ENCODE data around the gene BBS9.

Gene BBS9

GRCh38 chr7:33547880-33548279 lies 418.5 kb downstream of the BBS9 start:
- no peak for TF ChIP-seq CTCF (IDR thresholded peaks at IDR 0.05; ENCODE audit: extremely low read depth, insufficient read depth, missing control alignments)
- DNase-seq (ENCODE audit: low spot score): no peak
- in situ Hi-C loops (cut with MboI; ENCODE audit: low pct_unique_long_range_greater_than_20kb, low sequenced_read_pairs, unreplicated experiment): no loop called here

GRCh38 chr7:33550363-33550762 lies 421.0 kb downstream of the BBS9 start:
- DNase-seq (ENCODE audit: low spot score): no peak
- TF ChIP-seq CTCF (IDR thresholded peaks at IDR 0.05; ENCODE audit: extremely low read depth, insufficient read depth, missing control alignments): no peak
- in situ Hi-C loops (cut with MboI; ENCODE audit: low pct_unique_long_range_greater_than_20kb, low sequenced_read_pairs, unreplicated experiment): no loop called here

GRCh38 chr7:33550979-33551378 lies 421.6 kb downstream of the BBS9 start:
- no peak for TF ChIP-seq CTCF (IDR thresholded peaks at IDR 0.05; ENCODE audit: extremely low read depth, insufficient read depth, missing control alignments)
- DNase-seq (ENCODE audit: low spot score): no peak
- in situ Hi-C loops (cut with MboI; ENCODE audit: low pct_unique_long_range_greater_than_20kb, low sequenced_read_pairs, unreplicated experiment): no loop called here

GRCh38 chr7:33554046-33554445 lies 424.7 kb downstream of the BBS9 start:
- no peak for DNase-seq (ENCODE audit: low spot score)
- TF ChIP-seq CTCF (IDR thresholded peaks at IDR 0.05; ENCODE audit: extremely low read depth, insufficient read depth, missing control alignments): no peak
- in situ Hi-C loops (cut with MboI; ENCODE audit: low pct_unique_long_range_greater_than_20kb, low sequenced_read_pairs, unreplicated experiment): no loop called here

GRCh38 chr7:33554576-33554975 lies 425.2 kb downstream of the BBS9 start:
- in situ Hi-C loops (cut with MboI; ENCODE audit: low pct_unique_long_range_greater_than_20kb, low sequenced_read_pairs, unreplicated experiment): no loop called here
- no peak for TF ChIP-seq CTCF (IDR thresholded peaks at IDR 0.05; ENCODE audit: extremely low read depth, insufficient read depth, missing control alignments)
- no peak for DNase-seq (ENCODE audit: low spot score)

- TF ChIP-seq CTCF (IDR thresholded peaks at IDR 0.05; ENCODE audit: extremely low read depth, insufficient read depth, missing control alignments): no peak
- DNase-seq (ENCODE audit: low spot score): no peak
- in situ Hi-C loops (cut with MboI; ENCODE audit: low pct_unique_long_range_greater_than_20kb, low sequenced_read_pairs, unreplicated experiment): no loop called here
Observed at GRCh38 chr7:33556472-33556871, 427.1 kb downstream of the BBS9 start.
